NB4 (cell line): ENCODE measurements around the gene DRG2.

Experiments used
- DNase-seq: peaks from one replicate; pipeline ENCODE4 v3.0.0; 2010; ENCODE audit warnings: low read depth
- H3K4me3 ChIP-seq: one replicate; pipeline ENCODE4 v1.5.1; 2011; ENCODE audit warnings: mild to moderate bottlenecking, low read depth, low read length, moderate library complexity
- MAX ChIP-seq: IDR thresholded peaks from 2 replicates; pipeline ENCODE4 v1.6.1; 2011; ENCODE audit warnings: low read depth, low read length
- MYC ChIP-seq: IDR thresholded peaks from 2 replicates; pipeline ENCODE4 v1.6.1; 2011; ENCODE audit warnings: low read depth, low read length
- POLR2A ChIP-seq: IDR thresholded peaks from 2 replicates; pipeline ENCODE4 v1.6.1; 2011; ENCODE audit warnings: mild to moderate bottlenecking; ENCODE audit not compliant: insufficient read length; ENCODE audit errors: extremely low read depth
- TF ChIP-seq, protein P1 (sequence below): IDR thresholded peaks from one replicate; pipeline ENCODE4 v1.5.1; 2012; ENCODE audit warnings: low read depth, low read length

The DRG2 gene

GRCh38 chr17:18115517-18115916, 27.8 kb downstream of the DRG2 start:
- H3K4me3 ChIP-seq, result no peak overlapping the region
- no peak for DNase-seq
- TF ChIP-seq POLR2A, result no peak
- TF ChIP-seq MYC, result no peak
- TF ChIP-seq MAX, result no peak
- TF ChIP-seq, protein P1, sequence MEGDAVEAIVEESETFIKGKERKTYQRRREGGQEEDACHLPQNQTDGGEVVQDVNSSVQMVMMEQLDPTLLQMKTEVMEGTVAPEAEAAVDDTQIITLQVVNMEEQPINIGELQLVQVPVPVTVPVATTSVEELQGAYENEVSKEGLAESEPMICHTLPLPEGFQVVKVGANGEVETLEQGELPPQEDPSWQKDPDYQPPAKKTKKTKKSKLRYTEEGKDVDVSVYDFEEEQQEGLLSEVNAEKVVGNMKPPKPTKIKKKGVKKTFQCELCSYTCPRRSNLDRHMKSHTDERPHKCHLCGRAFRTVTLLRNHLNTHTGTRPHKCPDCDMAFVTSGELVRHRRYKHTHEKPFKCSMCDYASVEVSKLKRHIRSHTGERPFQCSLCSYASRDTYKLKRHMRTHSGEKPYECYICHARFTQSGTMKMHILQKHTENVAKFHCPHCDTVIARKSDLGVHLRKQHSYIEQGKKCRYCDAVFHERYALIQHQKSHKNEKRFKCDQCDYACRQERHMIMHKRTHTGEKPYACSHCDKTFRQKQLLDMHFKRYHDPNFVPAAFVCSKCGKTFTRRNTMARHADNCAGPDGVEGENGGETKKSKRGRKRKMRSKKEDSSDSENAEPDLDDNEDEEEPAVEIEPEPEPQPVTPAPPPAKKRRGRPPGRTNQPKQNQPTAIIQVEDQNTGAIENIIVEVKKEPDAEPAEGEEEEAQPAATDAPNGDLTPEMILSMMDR, result no peak

DNA sequence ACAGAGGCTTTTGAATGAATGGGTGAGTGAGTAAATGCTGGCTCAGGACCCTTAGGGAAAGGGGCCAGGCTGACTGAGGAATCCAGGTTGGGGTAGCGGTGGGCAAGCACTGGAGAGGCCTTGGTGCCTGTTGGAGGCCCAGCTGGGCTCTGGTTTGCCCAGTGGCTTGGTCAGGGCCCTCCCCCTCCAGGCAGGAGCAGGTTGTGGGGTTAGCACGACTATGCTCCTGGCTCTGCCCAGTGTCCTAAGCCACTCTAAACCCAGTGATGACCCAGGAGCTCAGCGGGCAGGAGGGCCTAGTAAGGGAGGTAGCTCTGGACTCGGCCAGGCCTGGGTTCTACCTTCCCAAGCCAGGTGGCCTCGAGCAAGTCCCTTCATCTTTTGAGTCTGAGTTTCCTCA, 28.3 kb downstream of the DRG2 start:
- H3K4me3 ChIP-seq, result no peak overlapping the region
- TF ChIP-seq MYC (no peak), MAX (no peak), POLR2A (no peak)
- TF ChIP-seq, protein P1, result no peak
- DNase-seq, result no peak

DNA sequence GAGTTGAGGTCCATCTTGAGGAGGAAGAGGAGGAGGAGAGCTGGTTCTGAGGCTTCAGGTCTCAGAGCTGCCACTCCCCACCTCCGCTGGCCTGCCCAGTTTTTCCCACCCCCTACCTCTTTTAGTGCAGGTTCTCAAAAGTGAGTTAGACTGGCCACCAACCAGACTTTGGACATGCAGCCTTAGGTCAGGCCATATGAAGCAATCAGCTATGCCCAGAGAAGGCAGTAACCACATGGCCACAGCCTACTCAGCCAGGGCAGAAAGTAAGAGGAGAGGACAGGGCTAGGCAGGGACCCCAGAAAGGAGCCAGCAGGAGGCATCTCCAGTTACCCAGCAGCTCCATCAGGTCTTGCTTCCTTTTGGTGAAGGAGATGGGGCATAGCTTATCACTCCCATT, 29.8 kb downstream of the DRG2 start:
- TF ChIP-seq, protein P1, result no peak
- TF ChIP-seq POLR2A, result no peak
- no peak for TF ChIP-seq MYC
- no peak for TF ChIP-seq MAX
- no peak for DNase-seq
- no peak overlapping the region for H3K4me3 ChIP-seq

GRCh38 chr17:18117982-18118975, 30.5 kb downstream of the DRG2 start:
- TF ChIP-seq, protein P1, result no peak
- TF ChIP-seq POLR2A (no peak), MYC (no peak), MAX (no peak)
- no peak for DNase-seq
- no peak overlapping the region for H3K4me3 ChIP-seq

GRCh38 chr17:18119166-18119745, 31.5 kb downstream of the DRG2 start:
- no peak for DNase-seq

DNA sequence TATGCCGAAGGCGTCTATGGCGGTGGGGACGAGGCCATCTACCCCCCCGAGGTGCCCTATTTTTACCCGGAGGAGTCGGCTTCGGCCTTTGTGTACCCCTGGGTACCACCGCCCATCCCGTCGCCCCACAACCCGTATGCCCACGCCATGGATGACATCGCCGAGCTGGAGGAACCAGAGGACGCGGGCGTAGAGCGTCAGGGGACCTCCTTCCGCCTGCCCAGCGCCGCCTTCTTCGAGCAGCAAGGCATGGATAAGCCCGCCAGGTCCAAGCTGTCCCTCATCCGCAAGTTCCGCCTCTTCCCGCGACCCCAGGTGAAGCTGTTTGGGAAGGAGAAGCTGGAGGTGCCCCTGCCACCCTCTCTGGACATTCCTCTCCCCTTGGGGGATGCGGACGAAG, 32.2 kb downstream of the DRG2 start:
- TF ChIP-seq MAX, result no peak
- TF ChIP-seq MYC, result no peak
- no peak for TF ChIP-seq POLR2A
- TF ChIP-seq, protein P1, result no peak
- H3K4me3 ChIP-seq, result no peak overlapping the region
- no peak for DNase-seq

More at GRCh38 chr17:18119166-18119745, 31.5 kb downstream of the DRG2 start:
- no peak overlapping the region for H3K4me3 ChIP-seq
- TF ChIP-seq MAX, result no peak
- no peak for TF ChIP-seq POLR2A
